Activated CD4-positive, alpha-beta T cell treated with anti-CD3 and anti-CD28 coated beads, Interleukin-2, Interleukin-4, amounts not matched to agents 100 ng/mL and 50 ng/mL, durations not matched to agents 16 hours and 8 hours (primary cell): ENCODE measurements around the gene ZNF324.
"Not testable (repeated sequence)": the region's sequence is repeated elsewhere in the genome, so short reads cannot be mapped to it uniquely, and the experiment has no call there.

Source experiments
- DNase-seq: peaks from one replicate; pipeline ENCODE4 v3.0.0-alpha.2; 2020; ENCODE audit warnings: low spot score

The ZNF324 gene

DNA sequence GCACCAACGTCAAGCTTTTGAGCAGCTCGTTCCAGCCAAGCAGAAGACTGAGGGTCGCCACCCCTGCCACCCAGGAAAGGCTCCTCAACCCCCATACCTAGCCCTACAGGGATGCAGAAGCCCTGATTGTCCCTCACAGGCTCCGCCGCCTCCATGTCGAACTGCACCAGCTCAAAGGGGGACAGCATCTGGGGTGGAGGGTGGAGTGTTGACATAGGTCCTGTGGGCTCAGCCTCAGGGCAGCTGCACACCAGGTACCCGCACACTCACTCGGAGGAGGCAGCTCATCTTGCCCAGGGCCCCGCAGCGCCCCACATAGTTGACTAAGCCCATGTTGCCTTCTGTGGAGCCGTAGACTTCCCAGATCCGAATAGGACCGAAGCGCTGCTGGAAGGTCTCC is 33.4 kb downstream of the ZNF324 start:
- no peak for DNase-seq

GRCh38 chr19:58507602-58508223 is 40.8 kb downstream of the ZNF324 start:
- not testable (repeated sequence) for DNase-seq

- no peak for DNase-seq
These were observed 42.8 kb downstream of the ZNF324 start for GRCh38 chr19:58509731-58510083.

DNA sequence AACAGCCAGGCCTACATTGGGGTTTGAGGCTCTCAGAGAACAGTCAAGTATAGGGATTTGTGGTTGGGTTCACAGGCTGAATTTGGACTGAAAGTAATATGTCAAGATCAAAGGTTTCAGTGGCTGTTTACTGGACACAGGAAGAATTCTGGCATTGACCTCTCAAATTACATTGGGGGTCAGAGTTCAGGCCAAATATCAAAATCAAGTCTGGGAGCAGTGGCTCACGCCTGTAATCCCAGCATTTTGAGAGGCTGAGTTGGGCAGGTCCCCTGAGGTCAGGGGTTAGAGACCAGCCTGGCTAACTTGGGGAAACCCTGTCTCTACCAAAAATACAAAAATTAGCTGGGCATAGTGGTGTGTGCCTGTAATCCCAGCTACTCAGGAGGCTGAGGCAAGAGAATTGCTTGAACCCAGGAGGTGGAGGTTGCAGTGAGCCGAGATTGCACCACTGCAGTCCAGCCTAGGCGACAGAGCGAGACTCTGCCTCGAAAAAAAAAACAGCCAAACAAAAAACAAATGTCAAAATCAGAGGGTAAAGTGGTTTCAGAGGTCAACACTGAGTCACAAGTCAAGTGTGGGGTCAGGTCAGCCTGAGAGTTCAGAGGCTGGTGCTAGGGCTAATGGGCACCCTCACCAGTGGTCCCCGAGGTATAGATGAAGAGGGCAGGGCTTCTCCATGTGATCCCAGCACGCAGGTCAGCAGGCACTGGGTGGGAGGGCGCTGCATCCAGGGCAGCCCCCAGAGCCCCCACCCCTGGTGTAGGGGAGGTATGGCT is 43.4 kb downstream of the ZNF324 start:
- DNase-seq: no peak

- no peak for DNase-seq
These were observed 44.7 kb downstream of the ZNF324 start, which contains the start of gene SLC27A5 for GRCh38 chr19:58511353-58512208. SLC27A5 (minus strand) TSS chr19:58511992; CDS start chr19:58511955, 37 bp downstream.

GRCh38 chr19:58513213-58513693 is 46.4 kb downstream of the ZNF324 start:
- no peak for DNase-seq

GRCh38 chr19:58513694-58514563 is 47.0 kb downstream of the ZNF324 start:
- DNase-seq: peak; percentile 97

GRCh38 chr19:58514564-58515022 is 47.7 kb downstream of the ZNF324 start:
- no peak for DNase-seq

DNA sequence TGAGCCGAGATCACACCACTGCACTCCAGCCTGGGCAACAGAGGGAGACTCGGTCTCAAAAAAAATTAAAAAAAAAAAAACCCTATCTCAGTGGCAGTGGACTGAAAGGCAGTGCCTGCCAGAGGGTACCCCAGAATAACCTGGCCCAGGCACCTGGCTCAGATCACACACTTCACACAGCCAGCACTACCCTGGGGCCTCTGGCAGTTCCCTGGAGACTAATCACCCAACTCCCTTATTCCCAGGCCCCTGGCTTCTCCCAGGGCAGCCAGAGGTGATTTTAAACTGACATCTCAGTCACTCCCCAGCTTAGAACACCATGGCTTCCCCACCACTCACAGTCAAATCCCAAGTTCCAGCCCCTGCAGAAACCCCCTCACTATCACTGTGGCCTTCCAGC is 48.4 kb downstream of the ZNF324 start:
- no peak for DNase-seq

GRCh38 chr19:58516246-58516836 is 49.5 kb downstream of the ZNF324 start:
- DNase-seq: no peak

DNA sequence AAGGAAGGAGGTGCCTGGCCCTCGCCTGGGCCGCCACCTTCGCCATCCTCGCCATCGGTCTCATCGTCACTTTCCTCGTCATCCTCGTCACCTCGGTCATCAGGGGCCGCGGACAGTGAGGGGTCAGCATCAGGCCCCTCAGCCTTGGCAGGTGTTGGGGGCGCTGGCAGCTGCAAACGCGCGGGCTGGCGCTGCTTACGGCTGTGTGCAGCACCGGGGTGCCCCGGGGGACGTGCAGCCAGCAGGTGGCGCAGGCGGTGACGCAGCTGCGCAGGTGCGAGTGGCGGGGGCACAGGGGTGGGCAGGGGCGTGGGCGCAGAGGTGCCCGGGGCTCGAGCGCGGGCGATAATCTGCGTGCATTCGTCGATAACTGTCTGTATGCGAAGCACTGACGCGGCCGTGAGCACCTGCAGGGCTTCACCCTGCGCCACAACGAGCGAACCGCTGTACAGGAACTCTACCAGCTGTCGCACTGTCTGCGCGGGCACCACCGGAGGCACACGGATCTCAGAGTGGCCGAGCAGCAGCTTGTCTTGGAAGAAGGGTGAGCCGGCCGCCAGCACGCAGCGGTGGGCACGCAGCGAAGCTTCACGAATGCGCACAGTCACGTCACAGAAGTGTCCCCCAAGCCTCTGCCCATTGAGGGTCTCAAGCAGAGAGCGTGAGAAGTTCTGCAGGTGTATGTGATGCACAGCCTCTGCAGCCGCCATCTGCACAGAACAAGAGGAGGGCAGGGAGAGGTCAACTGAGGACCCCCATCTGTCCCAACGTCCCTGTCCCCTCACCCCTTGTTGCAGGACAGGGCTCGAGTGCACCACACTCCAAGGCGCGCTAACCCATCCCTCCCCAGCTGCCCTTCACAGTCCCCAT is 50.3 kb downstream of the ZNF324 start:
- DNase-seq: no peak

GRCh38 chr19:58518256-58519086 is 51.6 kb downstream of the ZNF324 start:
- no peak for DNase-seq

DNA sequence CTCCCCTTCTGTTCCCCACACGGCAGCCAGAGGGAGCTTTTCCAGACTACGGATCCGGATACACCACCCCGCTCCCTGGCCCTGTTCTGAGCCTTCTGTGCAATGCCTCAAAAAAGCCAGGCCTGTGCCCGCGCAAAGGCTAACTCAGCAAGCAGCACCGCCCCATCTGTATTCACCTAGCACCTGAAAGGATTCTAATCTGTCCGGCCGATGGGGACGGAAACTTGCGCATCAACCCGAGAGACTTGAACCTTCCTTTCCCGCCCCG is 52.1 kb downstream of the ZNF324 start:
- peak; percentile 59 for DNase-seq

GRCh38 chr19:58519355-58520256 is 52.7 kb downstream of the ZNF324 start, which contains the start of gene ZBTB45:
ZBTB45 (minus strand) TSS chr19:58519810; CDS start chr19:58517673, 2,137 bp downstream.
- DNase-seq: peak; percentile 95

- no peak for DNase-seq
These were observed 53.3 kb downstream of the ZNF324 start for GRCh38 chr19:58520257-58520599.

DNA sequence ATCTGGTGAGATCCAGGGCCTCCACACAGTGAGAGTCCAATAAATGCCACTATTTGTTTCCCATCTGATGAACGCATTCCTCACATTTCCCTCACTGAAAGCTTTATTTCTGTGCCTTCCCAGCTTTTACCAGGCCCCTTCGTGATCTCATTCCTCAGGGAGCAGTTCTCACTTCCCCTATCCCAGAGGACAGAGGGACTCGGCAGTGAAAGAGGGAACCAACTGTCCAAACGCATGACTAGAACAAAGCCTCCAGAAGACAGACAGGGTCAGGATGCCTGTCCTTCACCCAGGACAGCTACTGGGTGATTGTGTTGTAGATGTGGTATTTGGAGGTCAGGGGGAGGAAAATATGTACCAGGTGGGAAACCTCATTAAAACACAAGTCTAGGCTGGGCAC is 54.8 kb downstream of the ZNF324 start:
- no peak for DNase-seq

DNA sequence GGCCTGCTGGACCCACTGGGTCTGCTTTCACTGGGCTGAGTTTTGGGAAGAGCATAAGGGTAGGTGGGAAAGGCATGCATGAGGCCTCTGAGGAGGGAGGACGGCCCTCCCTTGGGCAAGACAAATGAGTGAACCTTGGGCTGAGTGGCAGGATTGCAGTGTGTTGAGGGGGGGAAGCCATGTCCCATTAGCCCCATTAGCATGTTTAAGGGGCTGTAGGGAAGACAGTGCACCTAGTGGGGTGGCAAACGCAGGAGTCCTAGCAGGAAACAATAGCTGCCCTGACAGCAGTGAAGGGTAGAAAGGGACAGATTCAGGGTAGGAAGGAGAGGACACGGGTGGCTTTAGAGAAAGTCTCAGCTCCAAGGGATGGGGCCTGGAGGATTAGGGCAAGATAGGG is 55.8 kb downstream of the ZNF324 start:
- no peak for DNase-seq
